HG03139 (cell line): Measurements from ENCODE around the gene THUMPD2.
A peak's percentile ranks its signal among the peaks of the same experiment; 100 is the strongest.
"Not testable (repeated sequence)": the region's sequence is repeated elsewhere in the genome, so short reads cannot be mapped to it uniquely, and the experiment has no call there.

Experiments used
- ATAC-seq: cut with Tn5 transposase; IDR thresholded peaks from one replicate; pipeline ENCODE4 v1.9.1; 2021; ENCODE audit not compliant: unreplicated experiment

The THUMPD2 gene

GRCh38 chr2:39778775-39779340 lies at the start of gene THUMPD2:
Gene THUMPD2, minus strand, starts transcription at chr2:39779258. Its CDS starts 19 bp downstream, at chr2:39779239.
- ATAC-seq = peak; percentile 69

- no peak for ATAC-seq
Observed at GRCh38 chr2:39821871-39822270, 42.8 kb upstream of the THUMPD2 start.

- no peak for ATAC-seq
Observed at GRCh38 chr2:39816845-39817244, 37.8 kb upstream of the THUMPD2 start.

GRCh38 chr2:39816428-39816827 lies 37.4 kb upstream of the THUMPD2 start:
- ATAC-seq = no peak

- no peak for ATAC-seq
Observed at GRCh38 chr2:39805936-39806608, 27.0 kb upstream of the THUMPD2 start.

GRCh38 chr2:39803839-39804238 lies 24.8 kb upstream of the THUMPD2 start:
- no peak for ATAC-seq

- no peak for ATAC-seq
Observed at GRCh38 chr2:39800752-39801151, 21.7 kb upstream of the THUMPD2 start.

- ATAC-seq = no peak
Observed at GRCh38 chr2:39796134-39796533, 17.1 kb upstream of the THUMPD2 start.

GRCh38 chr2:39790216-39790818 lies 11.3 kb upstream of the THUMPD2 start:
- ATAC-seq = not testable (repeated sequence)

GRCh38 chr2:39787950-39788349 lies 8.9 kb upstream of the THUMPD2 start:
- ATAC-seq = no peak

- ATAC-seq = no peak
Observed at GRCh38 chr2:39786761-39787522, 7.9 kb upstream of the THUMPD2 start.

GRCh38 chr2:39782591-39782990 lies 3.5 kb upstream of the THUMPD2 start:
- ATAC-seq = no peak

- no peak for ATAC-seq
Observed at GRCh38 chr2:39781697-39782096, 2.6 kb upstream of the THUMPD2 start.

GRCh38 chr2:39780825-39781600 lies 2.0 kb upstream of the THUMPD2 start:
- ATAC-seq = no peak

- no peak for ATAC-seq
Observed at GRCh38 chr2:39779927-39780326, 869 bp upstream of the THUMPD2 start.

- ATAC-seq = no peak
Observed at GRCh38 chr2:39779341-39779851, 338 bp upstream of the THUMPD2 start.

GRCh38 chr2:39778233-39778632 lies 825 bp downstream of the THUMPD2 start:
- no peak for ATAC-seq

GRCh38 chr2:39772812-39773152 lies 6.3 kb downstream of the THUMPD2 start:
- no peak for ATAC-seq

- ATAC-seq = no peak
Observed at GRCh38 chr2:39772086-39772811, 6.8 kb downstream of the THUMPD2 start.

GRCh38 chr2:39762448-39762847 lies 16.6 kb downstream of the THUMPD2 start:
- ATAC-seq = no peak
